Neural cell (in vitro differentiated cells): Measurements from ENCODE around the gene EXOC6B. TPM values are rescaled to one million over a fixed set of nuclear protein-coding genes. Genes with fewer than 3 reads are reported as not detected.

Source experiments
- H2AFZ ChIP-seq: fragments of 200-600, 300-800 bp; sonication (generic), shearing (Covaris generic); 2 replicates; pipeline ENCODE4 v1.6.0; 2014; ENCODE audit warnings: low read depth, mild to moderate bottlenecking, antibody characterized with exemption, low read length, moderate library complexity
- H3F3A ChIP-seq: fragments of 200-600 bp; shearing (Covaris generic); 2 replicates; pipeline ENCODE4 v1.6.1; 2016; ENCODE audit warnings: mild to moderate bottlenecking, moderate library complexity, mixed read lengths, antibody characterized with exemption, low read length; ENCODE audit not compliant: insufficient read depth, poor library complexity, severe bottlenecking
- H3K27ac ChIP-seq: fragments of 200-600, 300-800 bp; sonication (generic), shearing (Covaris generic); 2 replicates; pipeline ENCODE4 v1.5.1; 2014; ENCODE audit warnings: mild to moderate bottlenecking, low read length, moderate library complexity
- H3K27me3 ChIP-seq: fragments of 300-800, 200-600 bp; sonication (generic), shearing (Covaris generic); 2 replicates; pipeline ENCODE4 v1.6.0; 2014; ENCODE audit warnings: mild to moderate bottlenecking, low read depth, low read length, moderate library complexity; ENCODE audit not compliant: insufficient read depth
- H3K36me3 ChIP-seq: fragments of 300-800, 200-600 bp; sonication (generic), shearing (Covaris generic); 2 replicates; pipeline ENCODE4 v1.5.1; 2014; ENCODE audit warnings: mild to moderate bottlenecking, antibody characterized with exemption, low read length, moderate library complexity; ENCODE audit not compliant: insufficient read depth
- H3K4me2 ChIP-seq: fragments of 300-800, 200-600 bp; sonication (generic), shearing (Covaris generic); 2 replicates; pipeline ENCODE4 v1.6.0; 2014; ENCODE audit warnings: mild to moderate bottlenecking, low read length
- H3K4me3 ChIP-seq: fragments of 300-800, 200-600 bp; sonication (generic), shearing (Covaris generic); 2 replicates; pipeline ENCODE4 v1.5.1; 2014; ENCODE audit warnings: mild to moderate bottlenecking, low read length, moderate library complexity
- H3K79me2 ChIP-seq: fragments of 200-600 bp; shearing (Covaris generic); replicated peaks from 2 replicates; pipeline ENCODE4 v1.6.0; 2014; ENCODE audit warnings: mild to moderate bottlenecking, low read length, moderate library complexity; ENCODE audit not compliant: insufficient read depth
- H3K9ac ChIP-seq: fragments of 300-800, 200-600 bp; sonication (generic), shearing (Covaris generic); 2 replicates; pipeline ENCODE4 v1.6.1; 2016; ENCODE audit warnings: mild to moderate bottlenecking, low read length, mixed read lengths
- H3K9me2 ChIP-seq: fragments of 200-600 bp; shearing (Covaris generic); 2 replicates; pipeline ENCODE4 v1.6.1; 2016; ENCODE audit warnings: mild to moderate bottlenecking, low read length, mixed read lengths; ENCODE audit not compliant: insufficient read depth
- H3K9me3 ChIP-seq: fragments of 200-600, 300-800 bp; sonication (generic), shearing (Covaris generic); 2 replicates; pipeline ENCODE4 v1.6.1; 2016; ENCODE audit warnings: mild to moderate bottlenecking, mixed run types, low read length, moderate library complexity, mixed read lengths
- H4K20me1 ChIP-seq: fragments of 200-600 bp; shearing (Covaris generic); 2 replicates; pipeline ENCODE4 v1.6.1; 2016; ENCODE audit warnings: mild to moderate bottlenecking, mixed run types; ENCODE audit not compliant: insufficient read depth
- CTCF ChIP-seq: fragments of 450-650 bp; IDR thresholded peaks from 2 replicates; pipeline ENCODE4 v1.5.1; 2014; ENCODE audit warnings: antibody characterized with exemption, mild to moderate bottlenecking, moderate library complexity; ENCODE audit not compliant: poor library complexity, severe bottlenecking
- EP300 ChIP-seq: fragments of 450-650 bp; conservative IDR thresholded peaks from 2 replicates; pipeline ENCODE4 v1.6.1; 2014; ENCODE audit warnings: antibody characterized with exemption, mild to moderate bottlenecking, moderate library complexity; ENCODE audit not compliant: poor library complexity, severe bottlenecking
- EZH2 ChIP-seq: fragments of 200-600, 300-800 bp; shearing (Covaris generic), sonication (generic); IDR thresholded peaks from 2 replicates; pipeline ENCODE4 v1.6.1; 2014; ENCODE audit warnings: antibody characterized with exemption, low read length, borderline replicate concordance, mild to moderate bottlenecking; ENCODE audit not compliant: insufficient read depth, poor library complexity, severe bottlenecking
- MXI1 ChIP-seq: fragments of 450-650 bp; conservative IDR thresholded peaks from 2 replicates; pipeline ENCODE4 v1.6.1; 2014; ENCODE audit warnings: antibody characterized with exemption, mild to moderate bottlenecking; ENCODE audit not compliant: poor library complexity, severe bottlenecking
- POLR2AphosphoS5 ChIP-seq: IDR thresholded peaks from 2 replicates; pipeline ENCODE4 v1.6.1; 2012
- RAD21 ChIP-seq: fragments of 450-650 bp; conservative IDR thresholded peaks from 2 replicates; pipeline ENCODE4 v1.6.1; 2014; ENCODE audit warnings: antibody characterized with exemption, mild to moderate bottlenecking, moderate library complexity
- REST ChIP-seq: IDR thresholded peaks from 2 replicates; pipeline ENCODE4 v1.6.1; 2012; ENCODE audit warnings: borderline replicate concordance
- SMC3 ChIP-seq: fragments of 450-650 bp; conservative IDR thresholded peaks from 2 replicates; pipeline ENCODE4 v1.6.1; 2014; ENCODE audit warnings: antibody characterized with exemption, mild to moderate bottlenecking, moderate library complexity; ENCODE audit not compliant: poor library complexity
- TAF1 ChIP-seq: IDR thresholded peaks from 2 replicates; pipeline ENCODE4 v1.6.1; 2012; ENCODE audit warnings: low read depth
- polyA plus RNA-seq: library from polyadenylated mRNA; depleted of rRNA; stranded (reverse); fragments of >200 nt; gene quantifications from 2 replicates; pipeline ENCODE4 v1.2.3, GENCODE V29; 2014

Gene EXOC6B
- polyA plus RNA-seq, 1 donor from 2014 or later = 23.4 TPM

- no peaks in the 10 kb centered on the region for H3F3A ChIP-seq
- H3K27me3 ChIP-seq = no peaks in the 10 kb centered on the region
- TF ChIP-seq EP300 (no peak), POLR2AphosphoS5 (no peak), TAF1 (no peak), EZH2 (no peak)
Measured at GRCh38 chr2:72220170-72220569, 605.7 kb downstream of the EXOC6B start.

GRCh38 chr2:72214429-72215143 lies 611.2 kb downstream of the EXOC6B start:
- Histone ChIP-seq H3K79me2 (no peaks in the 10 kb centered on the region), H3K4me2 (no peak overlapping the region), H3K4me3 (no peak overlapping the region), H3K36me3 (no peaks in the 10 kb centered on the region), H3K9me2 (no peaks in the 10 kb centered on the region), H2AFZ (no peak overlapping the region), H3F3A (no peaks in the 10 kb centered on the region), H3K27me3 (no peaks in the 10 kb centered on the region), H4K20me1 (no peaks in the 10 kb centered on the region), H3K27ac (no peak overlapping the region), H3K9me3 (no peaks in the 10 kb centered on the region), H3K9ac (no peak overlapping the region)
- TF ChIP-seq REST (no peak), CTCF (no peak), MXI1 (no peak), RAD21 (no peak), POLR2AphosphoS5 (no peak), EP300 (no peak), TAF1 (no peak), EZH2 (no peak), SMC3 (no peak)

More at GRCh38 chr2:72220170-72220569, 605.7 kb downstream of the EXOC6B start:
- Histone ChIP-seq H3K9ac (no peak overlapping the region), H3K36me3 (no peaks in the 10 kb centered on the region), H3K9me3 (no peaks in the 10 kb centered on the region), H4K20me1 (no peaks in the 10 kb centered on the region), H3K27ac (no peak overlapping the region), H3K4me3 (no peak overlapping the region), H3K4me2 (no peak overlapping the region), H3K9me2 (no peaks in the 10 kb centered on the region), H2AFZ (no peak overlapping the region), H3K79me2 (no peaks in the 10 kb centered on the region)
